ENCODE measurements around the gene PORCN. TPM values are rescaled to one million over a fixed set of nuclear protein-coding genes. Genes with fewer than 3 reads are reported as not detected.
"Not testable (repeated sequence)": the region's sequence is repeated elsewhere in the genome, so short reads cannot be mapped to it uniquely, and the experiment has no call there.

The PORCN gene
- total RNA-seq, 2 experiments from 2014 or later: 23.9 to 24.1 TPM

GRCh38 chrX:48540028-48540375, 31.2 kb downstream of the PORCN start:
- H3K9me3 Mint-ChIP-seq: no peaks in the 10 kb centered on the region
- POLR2A ChIA-PET: interaction anchor here (0.9 to 3.8 kb wide), 10 partner anchors 10 to 357 kb away, joined by 3 to 26 read pairs (median 4); partner anchors contain the start of genes EBP, PQBP1, RBM3 and TIMM17B
- H3K36me3 Mint-ChIP-seq: peaks cover 5% of the 10 kb centered on the region
- peak overlapping the region; percentile 98 for H3K27ac Mint-ChIP-seq
- H3K4me3 Mint-ChIP-seq: peak overlapping the region; percentile 93
- DNase-seq (no peak), ATAC-seq (ENCODE audit: low read depth) (peak; percentile 47)
- no peaks in the 10 kb centered on the region for H3K27me3 Mint-ChIP-seq
- peaks cover 16% of the 10 kb centered on the region for H3K4me1 Mint-ChIP-seq

GRCh38 chrX:48540480-48540879, 31.7 kb downstream of the PORCN start:
- H3K27ac Mint-ChIP-seq: peak overlapping the region; percentile 98

GRCh38 chrX:48541140-48541814, 32.5 kb downstream of the PORCN start:
- DNase-seq (no peak), ATAC-seq (ENCODE audit: low read depth) (no peak)
- H3K4me3 Mint-ChIP-seq: peak overlapping the region; percentile 93
- H3K36me3 Mint-ChIP-seq: peaks cover 7% of the 10 kb centered on the region
- POLR2A ChIA-PET: interaction anchor here (1.6 to 3.8 kb wide), 2 partner anchors 33 to 70 kb away, joined by 3 to 26 read pairs; partner anchors contain the start of gene RBM3
- peak overlapping the region; percentile 98 for H3K27ac Mint-ChIP-seq
- no peaks in the 10 kb centered on the region for H3K27me3 Mint-ChIP-seq
- H3K4me1 Mint-ChIP-seq: peaks cover 18% of the 10 kb centered on the region
- no peaks in the 10 kb centered on the region for H3K9me3 Mint-ChIP-seq

More at GRCh38 chrX:48540480-48540879, 31.7 kb downstream of the PORCN start:
- H3K9me3 Mint-ChIP-seq: no peaks in the 10 kb centered on the region
- ATAC-seq (ENCODE audit: low read depth): no peak
- H3K4me3 Mint-ChIP-seq: peak overlapping the region; percentile 93
- peaks cover 7% of the 10 kb centered on the region for H3K36me3 Mint-ChIP-seq
- peaks cover 17% of the 10 kb centered on the region for H3K4me1 Mint-ChIP-seq
- no peak for DNase-seq
- POLR2A ChIA-PET: interaction anchor here (1.1 to 3.8 kb wide), 6 partner anchors 11 to 351 kb away, joined by 3 to 26 read pairs (median 12); partner anchors contain the start of genes EBP and RBM3
- no peaks in the 10 kb centered on the region for H3K27me3 Mint-ChIP-seq

- Mint-ChIP-seq H3K27ac (no peak overlapping the region), H3K36me3 (peaks cover 8% of the 10 kb centered on the region)
- DNase-seq: no peak
Measured at GRCh38 chrX:48548871-48549270, 40.1 kb downstream of the PORCN start.

GRCh38 chrX:48555731-48556325, 47.0 kb downstream of the PORCN start:
- ATAC-seq (ENCODE audit: low read depth); POLR2A ChIA-PET; H3K4me1 Mint-ChIP-seq; H3K9me3 Mint-ChIP-seq; DNase-seq; H3K4me3 Mint-ChIP-seq; H3K27me3 Mint-ChIP-seq; H3K27ac Mint-ChIP-seq: not testable (repeated sequence)
- peaks cover 10% of the 10 kb centered on the region for H3K36me3 Mint-ChIP-seq

More at GRCh38 chrX:48548871-48549270, 40.1 kb downstream of the PORCN start:
- no peaks in the 10 kb centered on the region for H3K9me3 Mint-ChIP-seq
- ATAC-seq (ENCODE audit: low read depth): no peak
- POLR2A ChIA-PET: no interaction called here
- no peaks in the 10 kb centered on the region for H3K27me3 Mint-ChIP-seq
- no peak overlapping the region for H3K4me3 Mint-ChIP-seq
- peaks cover 2% of the 10 kb centered on the region for H3K4me1 Mint-ChIP-seq

- DNase-seq (no peak), ATAC-seq (ENCODE audit: low read depth) (no peak)
- Mint-ChIP-seq H3K4me1 (no peaks in the 10 kb centered on the region), H3K36me3 (peaks cover 10% of the 10 kb centered on the region), H3K27ac (no peak overlapping the region), H3K4me3 (no peak overlapping the region), H3K27me3 (no peaks in the 10 kb centered on the region), H3K9me3 (no peaks in the 10 kb centered on the region)
- POLR2A ChIA-PET: no interaction called here
Measured at GRCh38 chrX:48558271-48558670, 49.5 kb downstream of the PORCN start.

- Mint-ChIP-seq H3K4me1 (no peaks in the 10 kb centered on the region), H3K27ac (no peak overlapping the region), H3K27me3 (no peaks in the 10 kb centered on the region), H3K4me3 (no peak overlapping the region), H3K36me3 (peaks cover 12% of the 10 kb centered on the region), H3K9me3 (no peaks in the 10 kb centered on the region)
- DNase-seq (no peak), ATAC-seq (ENCODE audit: low read depth) (no peak)
- POLR2A ChIA-PET: no interaction called here
Measured at GRCh38 chrX:48559636-48560035, 50.8 kb downstream of the PORCN start.

GRCh38 chrX:48560056-48560455, 51.3 kb downstream of the PORCN start:
- POLR2A ChIA-PET: no interaction called here
- no peak overlapping the region for H3K27ac Mint-ChIP-seq
- DNase-seq: no peak
- no peaks in the 10 kb centered on the region for H3K27me3 Mint-ChIP-seq
- H3K9me3 Mint-ChIP-seq: no peaks in the 10 kb centered on the region
- H3K4me3 Mint-ChIP-seq: no peak overlapping the region
- no peaks in the 10 kb centered on the region for H3K4me1 Mint-ChIP-seq
- peaks cover 9% of the 10 kb centered on the region for H3K36me3 Mint-ChIP-seq
- ATAC-seq (ENCODE audit: low read depth): no peak

- H3K27ac Mint-ChIP-seq: no peak overlapping the region
- POLR2A ChIA-PET: no interaction called here
- ATAC-seq (ENCODE audit: low read depth) (no peak), DNase-seq (no peak)
- H3K27me3 Mint-ChIP-seq: no peaks in the 10 kb centered on the region
- peaks cover 5% of the 10 kb centered on the region for H3K36me3 Mint-ChIP-seq
- no peaks in the 10 kb centered on the region for H3K9me3 Mint-ChIP-seq
- H3K4me1 Mint-ChIP-seq: no peaks in the 10 kb centered on the region
- no peak overlapping the region for H3K4me3 Mint-ChIP-seq
Measured at GRCh38 chrX:48560681-48561080, 51.9 kb downstream of the PORCN start.

GRCh38 chrX:48569958-48570357, 61.2 kb downstream of the PORCN start:
- Mint-ChIP-seq H3K4me3 (no peak overlapping the region), H3K27ac (peak overlapping the region; percentile 38), H3K9me3 (no peaks in the 10 kb centered on the region), H3K36me3 (peaks cover 2% of the 10 kb centered on the region), H3K4me1 (peaks cover 5% of the 10 kb centered on the region), H3K27me3 (no peaks in the 10 kb centered on the region)
- ATAC-seq (ENCODE audit: low read depth): no peak
- POLR2A ChIA-PET: no interaction called here
- no peak for DNase-seq

Other genes with a start within 250 kb of the PORCN start
- gene SSX3, start 152.3 kb upstream of the PORCN start, total RNA-seq: not detected
- not detected for gene SSX4, start 125.5 kb upstream of the PORCN start, total RNA-seq
- not detected for gene SSX4B, start 97.0 kb upstream of the PORCN start, total RNA-seq
- gene SLC38A5, start 38.7 kb upstream of the PORCN start, total RNA-seq: 10 to 100 TPM; 58.8 to 62.6 TPM
- 10 to 100 TPM; 56.2 to 59.2 TPM for gene FTSJ1, start 32.8 kb upstream of the PORCN start, total RNA-seq
- gene EBP, start 12.8 kb downstream of the PORCN start, total RNA-seq: 100 to 1,000 TPM; 200 to 214 TPM
- 10 to 100 TPM; 22.5 to 22.6 TPM for gene TBC1D25, start 30.7 kb downstream of the PORCN start, total RNA-seq
- 100 to 1,000 TPM; 159 to 164 TPM for gene RBM3, start 65.5 kb downstream of the PORCN start, total RNA-seq
- gene WDR13, start 88.5 kb downstream of the PORCN start, total RNA-seq: 10 to 100 TPM; 45.6 to 52.0 TPM
- gene WAS, start 174.8 kb downstream of the PORCN start, total RNA-seq: 100 to 1,000 TPM; 142 to 146 TPM
- 10 to 100 TPM; 25.4 to 26.8 TPM for gene SUV39H1, start 187.7 kb downstream of the PORCN start, total RNA-seq

Measured in activated naive CD8-positive, alpha-beta T cell treated with anti-CD3 and anti-CD28 coated beads, Interleukin-2, amount 10 ng/mL, durations not matched to agents 7 days and 5 days (primary cell).